ENCODE data around the gene DYNC1H1.

Gene DYNC1H1

GRCh38 chr14:101962503-101962874 is 1.9 kb upstream of the DYNC1H1 start:
- no peak for TF ChIP-seq CTCF (IDR thresholded peaks at IDR 0.05; ENCODE audit: low read depth, low read length)
- in situ Hi-C loops (cut with HindIII; ENCODE audit: low sequenced_read_pairs) = no loop called here
- peak; percentile 95 for DNase-seq (ENCODE audit: low read depth, low spot score)
- no peak overlapping the region for H3K4me3 ChIP-seq (ENCODE audit: low read depth, low read length)

- H3K4me3 ChIP-seq (ENCODE audit: low read depth, low read length) = no peak overlapping the region
- no peak for DNase-seq (ENCODE audit: low read depth, low spot score)
- no peak for TF ChIP-seq CTCF (IDR thresholded peaks at IDR 0.05; ENCODE audit: low read depth, low read length)
- in situ Hi-C loops (cut with HindIII; ENCODE audit: low sequenced_read_pairs) = no loop called here
Observed at GRCh38 chr14:101963052-101963451, 1.3 kb upstream of the DYNC1H1 start.

- no peak for TF ChIP-seq CTCF (IDR thresholded peaks at IDR 0.05; ENCODE audit: low read depth, low read length)
- in situ Hi-C loops (cut with HindIII; ENCODE audit: low sequenced_read_pairs) = no loop called here
- DNase-seq (ENCODE audit: low read depth, low spot score) = no peak
- peak overlapping the region; percentile 12 for H3K4me3 ChIP-seq (ENCODE audit: low read depth, low read length)
Observed at GRCh38 chr14:101963656-101964296, 597 bp upstream of the DYNC1H1 start.

- in situ Hi-C loops (cut with HindIII; ENCODE audit: low sequenced_read_pairs) = no loop called here
- no peak for TF ChIP-seq CTCF (IDR thresholded peaks at IDR 0.05; ENCODE audit: low read depth, low read length)
- H3K4me3 ChIP-seq (ENCODE audit: low read depth, low read length) = peak overlapping the region; percentile 80
- DNase-seq (ENCODE audit: low read depth, low spot score) = peak; percentile 56
Observed at GRCh38 chr14:101965181-101965544, 790 bp downstream of the DYNC1H1 start.

GRCh38 chr14:101965770-101966722 is 1.7 kb downstream of the DYNC1H1 start:
- peak; percentile 46 for DNase-seq (ENCODE audit: low read depth, low spot score)
- in situ Hi-C loops (cut with HindIII; ENCODE audit: low sequenced_read_pairs) = no loop called here
- H3K4me3 ChIP-seq (ENCODE audit: low read depth, low read length) = peak overlapping the region; percentile 80
- no peak for TF ChIP-seq CTCF (IDR thresholded peaks at IDR 0.05; ENCODE audit: low read depth, low read length)

- TF ChIP-seq CTCF (IDR thresholded peaks at IDR 0.05; ENCODE audit: low read depth, low read length) = no peak
- no peak for DNase-seq (ENCODE audit: low read depth, low spot score)
- H3K4me3 ChIP-seq (ENCODE audit: low read depth, low read length) = peak overlapping the region; percentile 80
- in situ Hi-C loops (cut with HindIII; ENCODE audit: low sequenced_read_pairs) = no loop called here
Observed at GRCh38 chr14:101966742-101967141, 2.4 kb downstream of the DYNC1H1 start.

Measured in astrocyte of the spinal cord (primary cell).